ENCODE results near the gene HTR1D. TPM values are rescaled to one million over a fixed set of nuclear protein-coding genes. Genes with fewer than 3 reads are reported as not detected.

Gene HTR1D
- polyA plus RNA-seq, 4 donors, result 0.21 to 11.3 (median 6.2) TPM

DNA sequence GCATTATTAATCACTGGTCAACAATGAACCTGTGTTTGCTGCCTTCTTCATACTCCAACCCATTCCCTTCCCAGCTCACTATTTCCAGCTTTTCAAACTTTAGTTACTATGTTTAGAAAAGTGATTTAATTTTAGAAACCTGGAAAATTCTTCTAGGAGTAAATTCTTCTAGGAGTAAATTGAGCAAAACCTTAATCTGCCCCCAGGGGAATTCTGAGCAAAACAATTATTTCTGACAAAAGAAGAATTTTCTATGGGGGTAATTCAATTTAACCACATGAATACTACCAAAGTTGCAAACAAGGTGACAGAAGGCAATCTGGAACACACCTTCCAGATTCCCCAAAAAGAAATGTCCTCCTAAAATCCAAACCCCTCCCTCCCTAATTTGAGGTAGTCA, 50.4 kb downstream of the HTR1D start:
- FAIRE-seq (no peak), DNase-seq (no peak)
- Histone ChIP-seq H3K27me3 (ENCODE audit: control insufficient read depth in 3 of 3, insufficient read depth in 3 of 3, low read length in 3 of 3) (no peaks in the 10 kb centered on the region), H3K4me1 (ENCODE audit: control insufficient read depth in 3 of 3, insufficient read depth in 2 of 3, low read depth in 1 of 3, low read length in 2 of 3) (peaks cover 0 to 32% (median 2%) of the 10 kb centered on the region in 3 donors), H3K9me3 (ENCODE audit: control insufficient read depth in 2 of 2, insufficient read depth in 1 of 2, low read depth in 1 of 2, low read length in 1 of 2) (peaks cover 0 to 3% of the 10 kb centered on the region in 2 donors), H3K36me3 (ENCODE audit: control insufficient read depth in 3 of 3, insufficient read depth in 2 of 3, low read depth in 1 of 3, low read length in 3 of 3) (no peaks in the 10 kb centered on the region), H3K27ac (ENCODE audit: low read depth in 1 of 3, low read length in 2 of 3) (peak overlapping the region; percentile 91 to 97 (median 96)), H3K4me3 (ENCODE audit: low read depth in 1 of 3, low read length in 3 of 3) (peak overlapping the region in 2 of 3 donors; percentile 87 to 96)

DNA sequence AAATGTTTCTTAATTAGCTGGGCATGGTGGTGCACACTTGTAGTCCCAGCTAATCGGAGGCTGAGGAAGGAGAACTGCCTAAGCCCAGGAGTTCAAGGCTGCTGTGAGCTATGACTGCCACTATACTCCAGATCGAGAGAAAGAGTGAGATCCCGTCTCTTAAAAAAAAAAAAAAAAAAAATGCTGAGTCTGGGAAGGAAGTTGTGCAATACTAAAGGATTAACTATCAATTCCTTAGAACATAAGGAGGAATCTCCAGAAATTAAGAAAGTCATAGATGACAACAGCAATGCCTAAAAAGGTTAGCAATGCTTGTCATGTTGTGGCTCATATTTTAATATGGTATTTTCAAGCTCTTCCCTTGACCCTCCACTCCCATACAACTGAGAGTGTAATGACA, 53.9 kb downstream of the HTR1D start:
- FAIRE-seq (no peak), DNase-seq (no peak)
- Histone ChIP-seq H3K27ac (ENCODE audit: low read depth in 1 of 3, low read length in 2 of 3) (no peak overlapping the region), H3K27me3 (ENCODE audit: control insufficient read depth in 3 of 3, insufficient read depth in 3 of 3, low read length in 3 of 3) (no peaks in the 10 kb centered on the region), H3K4me1 (ENCODE audit: control insufficient read depth in 3 of 3, insufficient read depth in 2 of 3, low read depth in 1 of 3, low read length in 2 of 3) (peaks cover 2 to 46% (median 4%) of the 10 kb centered on the region in 3 donors), H3K9me3 (ENCODE audit: control insufficient read depth in 2 of 2, insufficient read depth in 1 of 2, low read depth in 1 of 2, low read length in 1 of 2) (no peaks in the 10 kb centered on the region), H3K4me3 (ENCODE audit: low read depth in 1 of 3, low read length in 3 of 3) (no peak overlapping the region), H3K36me3 (ENCODE audit: control insufficient read depth in 3 of 3, insufficient read depth in 2 of 3, low read depth in 1 of 3, low read length in 3 of 3) (peaks cover 0 to 3% (median 0%) of the 10 kb centered on the region in 3 donors)
- WGBS, 3 donors, result 39 to 57% (median 53%) methylated on average over 3 of the region's 3 CpGs

DNA sequence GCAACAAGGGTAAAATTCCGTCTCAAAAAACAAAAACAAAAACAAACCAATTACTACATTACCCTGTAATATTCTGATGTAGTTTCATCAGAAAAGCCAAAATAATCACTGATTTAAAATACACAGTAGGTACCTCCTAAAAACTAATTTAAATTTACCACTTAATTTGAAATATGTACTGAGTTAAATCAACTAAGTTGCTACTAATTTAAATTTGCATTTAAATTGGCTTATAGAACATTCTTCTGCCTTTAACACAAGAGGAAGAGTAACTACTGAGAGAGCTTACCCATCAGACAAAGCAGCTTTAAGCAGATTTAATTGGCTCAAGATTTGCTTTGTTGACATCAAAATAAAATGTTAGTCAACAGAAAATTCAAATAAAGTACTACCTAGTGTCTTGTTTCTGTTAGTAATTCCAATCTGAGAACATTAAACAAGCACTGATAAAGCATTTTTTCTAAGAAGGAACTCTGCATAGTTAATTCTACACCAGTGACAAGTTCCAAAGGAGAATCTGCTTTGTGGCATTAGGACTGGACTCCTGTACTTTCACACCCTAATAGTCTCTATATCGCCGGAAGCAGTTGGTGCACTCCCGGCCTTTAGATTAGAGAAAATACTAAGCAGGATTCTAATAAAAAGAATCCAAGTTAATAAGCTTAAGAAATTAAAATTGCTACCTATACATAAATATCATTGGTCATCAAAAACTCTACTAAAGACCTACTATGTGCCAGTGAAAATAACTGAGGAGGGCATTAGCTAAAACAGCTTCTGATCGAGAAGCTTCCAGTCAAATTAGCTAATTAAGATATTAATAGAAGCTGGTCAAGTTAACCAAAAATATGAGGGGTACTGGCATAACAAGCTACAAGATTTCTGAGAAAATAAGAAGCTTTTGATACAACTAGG, 57.1 kb downstream of the HTR1D start:
- peaks cover 2 to 34% (median 4%) of the 10 kb centered on the region in 3 donors for H3K4me1 ChIP-seq (ENCODE audit: control insufficient read depth in 3 of 3, insufficient read depth in 2 of 3, low read depth in 1 of 3, low read length in 2 of 3)
- peak overlapping the region in 2 of 3 donors; percentile 48 to 76 for H3K27ac ChIP-seq (ENCODE audit: low read depth in 1 of 3, low read length in 2 of 3)
- no peaks in the 10 kb centered on the region for H3K9me3 ChIP-seq (ENCODE audit: control insufficient read depth in 2 of 2, insufficient read depth in 1 of 2, low read depth in 1 of 2, low read length in 1 of 2)
- H3K4me3 ChIP-seq (ENCODE audit: low read depth in 1 of 3, low read length in 3 of 3), result no peak overlapping the region
- peak; percentile 82 to 93 for DNase-seq
- 14 to 60% (median 48%) methylated on average over 5 of the region's 5 CpGs for WGBS, 3 donors
- peaks cover 0 to 3% (median 0%) of the 10 kb centered on the region in 3 donors for H3K36me3 ChIP-seq (ENCODE audit: control insufficient read depth in 3 of 3, insufficient read depth in 2 of 3, low read depth in 1 of 3, low read length in 3 of 3)
- FAIRE-seq, result no peak
- H3K27me3 ChIP-seq (ENCODE audit: control insufficient read depth in 3 of 3, insufficient read depth in 3 of 3, low read length in 3 of 3), result no peaks in the 10 kb centered on the region

DNA sequence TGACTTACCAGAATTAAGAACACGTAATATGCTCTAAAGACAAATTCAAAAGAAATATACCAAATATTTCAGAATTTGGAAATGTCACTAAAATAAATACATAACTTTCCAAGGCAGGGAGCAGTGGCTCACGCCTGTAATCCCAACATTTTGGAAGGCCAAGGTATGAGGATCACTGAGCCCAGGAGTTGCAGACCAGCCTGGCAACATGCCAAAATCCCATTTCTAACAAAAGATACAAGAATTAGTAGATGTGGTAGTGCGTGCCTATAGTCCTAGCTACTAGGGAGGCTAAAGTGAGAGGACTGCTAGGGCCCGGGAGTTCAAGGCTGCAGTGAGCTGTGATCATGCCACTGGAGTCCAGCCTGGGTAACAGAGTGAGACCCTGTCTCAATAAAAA, 60.4 kb downstream of the HTR1D start:
- H3K36me3 ChIP-seq (ENCODE audit: control insufficient read depth in 3 of 3, insufficient read depth in 2 of 3, low read depth in 1 of 3, low read length in 3 of 3), result peaks cover 0 to 3% (median 0%) of the 10 kb centered on the region in 3 donors
- DNase-seq, result no peak
- no peak overlapping the region for H3K27ac ChIP-seq (ENCODE audit: low read depth in 1 of 3, low read length in 2 of 3)
- no peak for FAIRE-seq
- 94 to 96% (median 95%) methylated on average over 4 of the region's 4 CpGs for WGBS, 3 donors
- no peak overlapping the region for H3K4me3 ChIP-seq (ENCODE audit: low read depth in 1 of 3, low read length in 3 of 3)
- H3K27me3 ChIP-seq (ENCODE audit: control insufficient read depth in 3 of 3, insufficient read depth in 3 of 3, low read length in 3 of 3), result no peaks in the 10 kb centered on the region
- no peaks in the 10 kb centered on the region for H3K9me3 ChIP-seq (ENCODE audit: control insufficient read depth in 2 of 2, insufficient read depth in 1 of 2, low read depth in 1 of 2, low read length in 1 of 2)
- H3K4me1 ChIP-seq (ENCODE audit: control insufficient read depth in 3 of 3, insufficient read depth in 2 of 3, low read depth in 1 of 3, low read length in 2 of 3), result peaks cover 2 to 26% (median 4%) of the 10 kb centered on the region in 3 donors

DNA sequence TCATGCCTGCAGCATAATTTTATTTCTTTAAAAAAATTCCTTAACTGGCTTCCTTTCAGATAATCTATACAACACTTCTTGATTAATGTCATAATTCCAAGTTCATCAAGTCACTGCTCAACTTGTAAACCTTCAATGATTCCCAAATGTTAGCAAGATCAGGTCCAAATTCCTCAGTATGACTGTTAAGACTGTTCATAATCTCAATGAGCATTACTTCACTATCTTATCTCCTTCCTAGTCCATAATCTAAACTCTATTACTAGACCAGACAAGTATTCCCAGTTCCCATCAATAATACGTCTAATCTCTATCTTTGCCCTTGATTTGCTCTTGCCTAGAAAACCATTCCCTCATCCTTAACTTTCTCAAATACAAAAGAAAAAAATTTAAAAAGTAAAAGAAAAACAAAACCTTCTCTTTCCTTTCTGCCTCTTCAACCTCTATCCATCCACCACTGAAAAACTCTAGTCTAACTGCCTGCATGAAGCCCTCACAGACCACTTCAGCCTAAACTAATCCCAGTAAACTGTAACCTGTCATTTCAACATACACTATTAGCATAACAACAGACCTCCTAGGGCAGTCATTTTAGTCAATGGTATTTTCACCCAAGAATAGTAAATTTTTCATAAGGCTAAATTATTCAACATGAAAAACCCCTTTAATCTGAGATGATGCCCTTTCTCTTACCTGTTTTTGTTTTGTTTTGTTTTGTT, 64.2 kb downstream of the HTR1D start:
- no peak for FAIRE-seq
- WGBS, 3 donors, result 40 to 59% (median 41%) methylated on average over 1 of the region's 1 CpG
- H3K4me3 ChIP-seq (ENCODE audit: low read depth in 1 of 3, low read length in 3 of 3), result no peak overlapping the region
- H3K9me3 ChIP-seq (ENCODE audit: control insufficient read depth in 2 of 2, insufficient read depth in 1 of 2, low read depth in 1 of 2, low read length in 1 of 2), result no peaks in the 10 kb centered on the region
- H3K27me3 ChIP-seq (ENCODE audit: control insufficient read depth in 3 of 3, insufficient read depth in 3 of 3, low read length in 3 of 3), result no peaks in the 10 kb centered on the region
- H3K4me1 ChIP-seq (ENCODE audit: control insufficient read depth in 3 of 3, insufficient read depth in 2 of 3, low read depth in 1 of 3, low read length in 2 of 3), result peaks cover 8 to 14% (median 11%) of the 10 kb centered on the region in 3 donors
- no peak overlapping the region for H3K27ac ChIP-seq (ENCODE audit: low read depth in 1 of 3, low read length in 2 of 3)
- no peaks in the 10 kb centered on the region for H3K36me3 ChIP-seq (ENCODE audit: control insufficient read depth in 3 of 3, insufficient read depth in 2 of 3, low read depth in 1 of 3, low read length in 3 of 3)
- peak in 1 of 2 donors; percentile 83 for DNase-seq

DNA sequence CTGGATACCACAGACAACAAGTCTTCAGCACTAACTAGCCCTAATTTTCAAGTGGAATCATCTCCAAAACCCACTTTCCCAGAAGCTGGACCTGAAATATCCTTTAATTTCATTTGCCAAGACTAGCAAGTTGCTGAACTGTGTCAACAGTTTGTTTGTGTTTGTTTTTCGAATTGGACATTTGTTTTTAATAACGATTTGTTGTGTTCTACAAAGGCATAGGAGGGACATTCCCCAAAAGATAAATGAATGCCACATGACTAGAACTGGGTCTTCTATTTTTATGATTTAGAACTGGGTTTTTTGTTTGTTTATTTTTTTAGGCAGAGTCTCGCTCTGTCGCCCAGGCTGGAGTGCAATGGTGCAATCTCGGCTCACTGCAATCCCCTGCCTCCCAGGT, 66.6 kb downstream of the HTR1D start:
- FAIRE-seq, result no peak
- H3K9me3 ChIP-seq (ENCODE audit: control insufficient read depth in 2 of 2, insufficient read depth in 1 of 2, low read depth in 1 of 2, low read length in 1 of 2), result no peaks in the 10 kb centered on the region
- peaks cover 8 to 15% (median 14%) of the 10 kb centered on the region in 3 donors for H3K4me1 ChIP-seq (ENCODE audit: control insufficient read depth in 3 of 3, insufficient read depth in 2 of 3, low read depth in 1 of 3, low read length in 2 of 3)
- no peak overlapping the region for H3K27ac ChIP-seq (ENCODE audit: low read depth in 1 of 3, low read length in 2 of 3)
- no peak overlapping the region for H3K4me3 ChIP-seq (ENCODE audit: low read depth in 1 of 3, low read length in 3 of 3)
- no peaks in the 10 kb centered on the region for H3K27me3 ChIP-seq (ENCODE audit: control insufficient read depth in 3 of 3, insufficient read depth in 3 of 3, low read length in 3 of 3)
- no peak for DNase-seq
- WGBS, 3 donors, result 72 to 94% (median 86%) methylated on average over 5 of the region's 5 CpGs
- H3K36me3 ChIP-seq (ENCODE audit: control insufficient read depth in 3 of 3, insufficient read depth in 2 of 3, low read depth in 1 of 3, low read length in 3 of 3), result peaks cover 0 to 2% (median 0%) of the 10 kb centered on the region in 3 donors

DNA sequence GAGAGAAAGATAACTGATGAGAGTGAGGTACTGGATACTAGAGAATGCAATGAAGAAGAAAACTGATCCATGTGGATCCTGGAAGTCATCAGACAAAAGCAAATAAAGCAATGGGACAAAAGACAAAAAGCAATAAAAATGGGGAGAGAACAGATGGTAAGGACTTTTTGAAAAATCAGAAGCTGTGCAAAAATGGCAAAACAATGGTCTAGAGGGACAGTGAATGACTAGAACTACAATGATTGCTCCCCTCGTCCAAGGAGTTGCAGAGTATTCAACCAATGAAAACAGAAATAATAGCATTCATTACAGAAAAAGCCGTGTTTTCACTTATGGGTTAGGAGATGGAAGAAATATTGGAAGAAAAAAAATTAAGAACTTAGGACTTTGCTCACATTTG, 67.2 kb downstream of the HTR1D start:
- FAIRE-seq (no peak), DNase-seq (no peak)
- H3K4me1 ChIP-seq (ENCODE audit: control insufficient read depth in 3 of 3, insufficient read depth in 2 of 3, low read depth in 1 of 3, low read length in 2 of 3), result peaks cover 8 to 15% (median 14%) of the 10 kb centered on the region in 3 donors
- peaks cover 0 to 2% (median 0%) of the 10 kb centered on the region in 3 donors for H3K36me3 ChIP-seq (ENCODE audit: control insufficient read depth in 3 of 3, insufficient read depth in 2 of 3, low read depth in 1 of 3, low read length in 3 of 3)
- 78 to 83% (median 79%) methylated on average over 2 of the region's 2 CpGs for WGBS, 3 donors
- H3K4me3 ChIP-seq (ENCODE audit: low read depth in 1 of 3, low read length in 3 of 3), result no peak overlapping the region
- no peaks in the 10 kb centered on the region for H3K9me3 ChIP-seq (ENCODE audit: control insufficient read depth in 2 of 2, insufficient read depth in 1 of 2, low read depth in 1 of 2, low read length in 1 of 2)
- no peak overlapping the region for H3K27ac ChIP-seq (ENCODE audit: low read depth in 1 of 3, low read length in 2 of 3)
- H3K27me3 ChIP-seq (ENCODE audit: control insufficient read depth in 3 of 3, insufficient read depth in 3 of 3, low read length in 3 of 3), result no peaks in the 10 kb centered on the region

DNA sequence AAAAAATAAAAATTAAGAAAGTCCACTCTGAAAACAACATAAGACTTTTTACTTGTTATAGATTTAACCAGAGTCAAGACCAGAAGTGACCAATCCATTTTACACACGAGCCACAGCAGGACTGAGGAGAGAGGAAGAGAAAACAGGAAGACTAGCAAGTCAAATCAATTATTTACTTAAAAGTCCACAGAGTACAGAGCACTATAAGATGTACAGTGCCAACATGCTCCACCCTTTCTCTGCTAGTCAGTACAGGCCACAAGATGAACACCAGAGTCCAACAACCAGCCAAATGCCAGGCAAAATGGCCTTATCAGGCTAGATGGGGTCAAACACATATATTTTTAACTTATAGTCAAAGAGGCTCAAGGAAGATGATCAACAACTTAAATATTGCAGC, 68.2 kb downstream of the HTR1D start:
- peak; percentile 75 to 89 for DNase-seq
- 0 to 22% (median 22%) methylated on average over 1 of the region's 1 CpG for WGBS, 3 donors
- FAIRE-seq, result no peak

More for the DNA sequence above, 68.2 kb downstream of the HTR1D start:
- peaks cover 8 to 15% (median 14%) of the 10 kb centered on the region in 3 donors for H3K4me1 ChIP-seq (ENCODE audit: control insufficient read depth in 3 of 3, insufficient read depth in 2 of 3, low read depth in 1 of 3, low read length in 2 of 3)
- H3K36me3 ChIP-seq (ENCODE audit: control insufficient read depth in 3 of 3, insufficient read depth in 2 of 3, low read depth in 1 of 3, low read length in 3 of 3), result peaks cover 0 to 2% (median 0%) of the 10 kb centered on the region in 3 donors
- no peak overlapping the region for H3K4me3 ChIP-seq (ENCODE audit: low read depth in 1 of 3, low read length in 3 of 3)
- peak overlapping the region in 2 of 3 donors; percentile 24 to 67 for H3K27ac ChIP-seq (ENCODE audit: low read depth in 1 of 3, low read length in 2 of 3)
- no peaks in the 10 kb centered on the region for H3K9me3 ChIP-seq (ENCODE audit: control insufficient read depth in 2 of 2, insufficient read depth in 1 of 2, low read depth in 1 of 2, low read length in 1 of 2)
- H3K27me3 ChIP-seq (ENCODE audit: control insufficient read depth in 3 of 3, insufficient read depth in 3 of 3, low read length in 3 of 3), result no peaks in the 10 kb centered on the region
